ENCODE data around the gene MMP13. TPM values are rescaled to one million over a fixed set of nuclear protein-coding genes. Genes with fewer than 3 reads are reported as not detected.
"Not testable (repeated sequence)": the region's sequence is repeated elsewhere in the genome, so short reads cannot be mapped to it uniquely, and the experiment has no call there.

MMP13 gene
- not detected in 2 replicates for total RNA-seq
- total RNA-seq (2013), result not detected
- polyA plus RNA-seq, result not detected in 2 replicates
- polyA minus RNA-seq, result not detected in 2 replicates

DNA sequence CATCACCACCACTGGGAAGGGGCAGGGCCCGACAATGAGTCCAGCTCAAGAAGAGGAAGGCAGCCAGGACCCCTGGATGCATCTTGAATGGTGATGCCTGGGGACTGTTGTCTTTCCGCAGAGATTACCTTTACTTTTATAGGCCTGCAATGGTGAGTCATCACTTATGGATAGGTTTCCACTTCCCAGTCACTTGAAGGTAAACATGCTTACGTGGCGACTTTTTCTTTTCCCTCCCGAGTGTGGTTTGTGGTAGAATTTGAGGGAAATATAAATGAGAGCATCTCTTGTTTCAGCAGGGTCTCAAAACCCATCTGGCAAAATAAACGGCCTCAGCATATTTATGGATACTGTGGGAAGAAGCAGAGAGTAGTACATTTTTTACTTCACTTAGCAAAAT lies at the start of gene MMP13:
Gene MMP13, minus strand, starts transcription at position 109 of the 400 bp plus-strand sequence. Its CDS starts 27 bp downstream, at position 82.
- CTCF ChIA-PET, result no interaction called here
- H3K4me3 Mint-ChIP-seq, result no peak within 1 kb of the TSS

DNA sequence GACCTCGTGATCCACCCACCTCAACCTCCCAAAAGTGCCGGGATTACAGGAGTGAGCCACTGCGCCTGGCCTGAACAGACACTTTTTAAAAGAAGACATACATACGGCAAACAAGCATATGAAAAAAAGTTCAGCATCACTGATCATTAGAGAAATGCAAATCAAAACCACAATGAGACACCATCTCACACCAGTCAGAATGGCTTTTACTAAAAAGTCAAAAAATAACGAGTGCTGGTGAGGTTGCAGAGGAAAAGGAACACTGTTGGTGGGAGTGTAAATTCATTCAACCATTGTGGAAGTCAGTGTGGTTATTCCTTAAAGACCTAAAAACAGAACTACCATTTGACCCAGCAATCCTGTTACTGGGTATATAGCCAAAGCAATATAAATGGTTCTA lies 48.7 kb upstream of the MMP13 start:
- H3K9ac ChIP-seq (ENCODE audit: low read length); H3K27ac Mint-ChIP-seq; H3K9me3 ChIP-seq (ENCODE audit: control extremely low read depth in 1 of 3, control insufficient read depth in 2 of 3, insufficient read depth in 1 of 3, low read length in 2 of 3); H3K27me3 ChIP-seq (replicated peaks in 1 of 4; ENCODE audit: control extremely low read depth in 1 of 4, control insufficient read depth in 3 of 4, insufficient read depth in 4 of 4, low read length in 3 of 4); intact Hi-C loops (cut with micrococcal nuclease); H3K4me2 ChIP-seq (replicated peaks; ENCODE audit: low read depth, low read length, poor library complexity, severe bottlenecking); CTCF ChIA-PET; H2AFZ ChIP-seq (ENCODE audit: insufficient read depth, low read depth, low read length, poor library complexity, severe bottlenecking); H4K20me1 ChIP-seq (ENCODE audit: control insufficient read depth, insufficient read depth, low read length, poor library complexity, severe bottlenecking); H3K79me2 ChIP-seq (ENCODE audit: control insufficient read depth, insufficient read depth, low read length); H3K36me3 ChIP-seq (replicated peaks in 1 of 2; ENCODE audit: control extremely low read depth in 1 of 2, control insufficient read depth in 1 of 2, extremely low read depth in 1 of 2, insufficient read depth in 2 of 2, low read length in 1 of 2); H3K9me3 Mint-ChIP-seq (ENCODE audit: insufficient read depth); H3K4me3 Mint-ChIP-seq; H3K4me3 ChIP-seq (ENCODE audit: control extremely low read depth in 1 of 5, extremely low read depth in 1 of 5, insufficient read depth in 1 of 5, low read depth in 2 of 5, low read length in 4 of 5); H3K27ac ChIP-seq (ENCODE audit: low read length in 2 of 2); H3K4me1 Mint-ChIP-seq; ATAC-seq (ENCODE audit: low read depth); DNase-seq; H3K4me1 ChIP-seq (ENCODE audit: control insufficient read depth in 2 of 2, insufficient read depth in 2 of 2, low read length in 2 of 2); POLR2A ChIA-PET: not testable (repeated sequence)
- peaks cover 23% of the 10 kb centered on the region for H3K27me3 Mint-ChIP-seq
- 92% methylated on average over 4 of the region's 5 CpGs for WGBS (ENCODE audit: insufficient coverage)

More for the DNA sequence above, at the start of gene MMP13:
- Histone ChIP-seq H3K4me3 (ENCODE audit: control extremely low read depth in 1 of 5, extremely low read depth in 1 of 5, insufficient read depth in 1 of 5, low read depth in 2 of 5, low read length in 4 of 5) (no peak within 1 kb of the TSS), H4K20me1 (ENCODE audit: control insufficient read depth, insufficient read depth, low read length, poor library complexity, severe bottlenecking) (no peaks in the 10 kb centered on the region), H3K4me1 (ENCODE audit: control insufficient read depth in 2 of 2, insufficient read depth in 2 of 2, low read length in 2 of 2) (no peaks in the 10 kb centered on the region), H3K79me2 (ENCODE audit: control insufficient read depth, insufficient read depth, low read length) (no peaks in the 10 kb centered on the region), H3K27ac (ENCODE audit: low read length in 2 of 2) (no peak within 1 kb of the TSS), H3K9ac (ENCODE audit: low read length) (no peak within 1 kb of the TSS), H3K9me3 (ENCODE audit: control extremely low read depth in 1 of 3, control insufficient read depth in 2 of 3, insufficient read depth in 1 of 3, low read length in 2 of 3) (no peaks in the 10 kb centered on the region), H3K36me3 (replicated peaks in 1 of 2; ENCODE audit: control extremely low read depth in 1 of 2, control insufficient read depth in 1 of 2, extremely low read depth in 1 of 2, insufficient read depth in 2 of 2, low read length in 1 of 2) (no peaks in the 10 kb centered on the region), H2AFZ (ENCODE audit: insufficient read depth, low read depth, low read length, poor library complexity, severe bottlenecking) (no peak within 1 kb of the TSS), H3K27me3 (replicated peaks in 1 of 4; ENCODE audit: control extremely low read depth in 1 of 4, control insufficient read depth in 3 of 4, insufficient read depth in 4 of 4, low read length in 3 of 4) (no peaks in the 10 kb centered on the region), H3K4me2 (replicated peaks; ENCODE audit: low read depth, low read length, poor library complexity, severe bottlenecking) (no peak within 1 kb of the TSS)
- POLR2A ChIA-PET, result no interaction called here
- TF ChIP-seq EZH2 (IDR thresholded peaks at IDR 0.05; ENCODE audit: borderline replicate concordance, insufficient read depth, low read depth, low read length, poor library complexity, severe bottlenecking), result no peak
- TF ChIP-seq, protein P1, sequence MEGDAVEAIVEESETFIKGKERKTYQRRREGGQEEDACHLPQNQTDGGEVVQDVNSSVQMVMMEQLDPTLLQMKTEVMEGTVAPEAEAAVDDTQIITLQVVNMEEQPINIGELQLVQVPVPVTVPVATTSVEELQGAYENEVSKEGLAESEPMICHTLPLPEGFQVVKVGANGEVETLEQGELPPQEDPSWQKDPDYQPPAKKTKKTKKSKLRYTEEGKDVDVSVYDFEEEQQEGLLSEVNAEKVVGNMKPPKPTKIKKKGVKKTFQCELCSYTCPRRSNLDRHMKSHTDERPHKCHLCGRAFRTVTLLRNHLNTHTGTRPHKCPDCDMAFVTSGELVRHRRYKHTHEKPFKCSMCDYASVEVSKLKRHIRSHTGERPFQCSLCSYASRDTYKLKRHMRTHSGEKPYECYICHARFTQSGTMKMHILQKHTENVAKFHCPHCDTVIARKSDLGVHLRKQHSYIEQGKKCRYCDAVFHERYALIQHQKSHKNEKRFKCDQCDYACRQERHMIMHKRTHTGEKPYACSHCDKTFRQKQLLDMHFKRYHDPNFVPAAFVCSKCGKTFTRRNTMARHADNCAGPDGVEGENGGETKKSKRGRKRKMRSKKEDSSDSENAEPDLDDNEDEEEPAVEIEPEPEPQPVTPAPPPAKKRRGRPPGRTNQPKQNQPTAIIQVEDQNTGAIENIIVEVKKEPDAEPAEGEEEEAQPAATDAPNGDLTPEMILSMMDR (IDR thresholded peaks at IDR 0.05), result no peak
- Mint-ChIP-seq H3K9me3 (ENCODE audit: insufficient read depth) (no peaks in the 10 kb centered on the region), H3K4me1 (no peaks in the 10 kb centered on the region), H3K27me3 (peaks cover 22% of the 10 kb centered on the region), H3K27ac (no peak within 1 kb of the TSS)
- no peak for ATAC-seq (ENCODE audit: low read depth)
- no peak for DNase-seq
- 100% methylated on average over 1 of the region's 6 CpGs for WGBS (ENCODE audit: insufficient coverage)
- intact Hi-C loops (cut with micrococcal nuclease), result no loop called here

Data from B cell (primary cell).